HG02588 (cell line): ENCODE data around the gene CYB561D2.
A peak's percentile ranks its signal among the peaks of the same experiment; 100 is the strongest.
"Not testable (repeated sequence)": the region's sequence is repeated elsewhere in the genome, so short reads cannot be mapped to it uniquely, and the experiment has no call there.

ENCODE experiments used
- ATAC-seq: cut with Tn5 transposase; IDR thresholded peaks from one replicate; pipeline ENCODE4 v1.9.1; 2021; ENCODE audit warnings: mild to moderate bottlenecking, moderate library complexity; ENCODE audit not compliant: unreplicated experiment

Gene CYB561D2

GRCh38 chr3:50350527-50351322 is at the start of gene CYB561D2, which contains the start of gene NPRL2:
Gene CYB561D2, plus strand, starts transcription at chr3:50350862. Its CDS starts 572 bp downstream, at chr3:50351434.
Gene NPRL2, minus strand, starts transcription at chr3:50350775. Its CDS starts 123 bp downstream, at chr3:50350652.
- ATAC-seq: peak; percentile 79

GRCh38 chr3:50302095-50303012 is 48.3 kb upstream of the CYB561D2 start:
- ATAC-seq: no peak

DNA sequence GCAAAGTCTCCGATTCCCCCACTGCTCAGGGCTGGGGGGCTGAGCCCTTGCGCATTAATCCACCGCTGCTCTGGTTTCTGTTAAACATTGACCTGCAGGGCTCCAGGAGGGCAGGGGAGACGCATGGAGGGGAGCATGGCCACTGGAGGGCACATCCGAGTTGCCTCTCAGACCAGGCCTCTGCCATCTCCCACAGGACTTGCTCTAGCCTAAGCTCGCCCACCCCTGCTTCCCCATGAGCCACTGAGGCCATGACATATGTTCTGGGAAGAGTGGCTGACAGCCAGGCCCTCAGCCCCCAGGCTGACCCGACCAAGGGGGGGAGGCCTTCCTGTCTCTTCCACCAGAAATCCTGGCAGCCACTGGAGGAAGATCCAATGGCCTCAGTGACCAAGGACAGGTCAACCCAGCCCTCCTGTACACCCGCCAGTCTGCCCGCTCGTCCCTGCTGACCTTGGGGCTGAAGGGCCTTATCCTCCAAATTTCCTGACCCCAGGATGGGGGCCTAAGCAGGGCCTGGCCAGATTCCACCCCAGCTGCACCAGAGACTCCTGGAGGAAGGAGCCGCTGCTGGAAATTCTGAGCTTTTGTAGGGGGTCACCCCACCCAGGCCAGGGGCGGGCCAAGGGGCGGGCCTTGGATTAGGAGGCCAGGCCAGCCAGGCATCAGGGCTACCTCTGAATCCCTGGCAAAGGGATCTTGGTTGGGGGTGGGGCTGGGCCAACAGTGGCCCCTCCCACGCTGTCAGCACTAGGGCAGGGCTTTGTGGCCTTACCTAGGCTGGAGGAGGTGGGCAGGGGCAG is 47.4 kb upstream of the CYB561D2 start, which contains the start of gene HYAL1:
Gene HYAL1 (minus strand): TSS at position 562 of the 803 bp plus-strand sequence. CDS start 618 bp downstream, outside the sequence.
- no peak for ATAC-seq

DNA sequence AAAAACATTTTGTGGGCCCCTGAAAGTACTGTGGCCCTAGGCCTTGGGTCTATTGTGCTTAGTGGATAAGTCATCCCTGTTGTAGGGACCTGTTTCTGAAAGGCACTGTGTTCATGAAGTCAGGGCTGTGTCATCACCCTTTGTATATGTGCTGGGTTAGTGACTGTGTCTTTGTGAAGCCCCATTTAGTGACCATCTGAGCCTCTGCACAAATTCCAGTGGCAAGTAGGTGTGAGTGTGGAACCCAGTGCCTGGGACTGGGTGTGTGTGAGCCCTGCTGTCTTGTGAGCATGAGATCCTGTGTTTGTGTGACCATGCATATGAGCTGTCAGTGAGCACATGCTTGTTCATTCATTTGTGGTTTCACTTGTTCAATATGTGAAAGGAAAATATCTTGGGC is 46.1 kb upstream of the CYB561D2 start:
- ATAC-seq: no peak

- ATAC-seq: not testable (repeated sequence)
Measured at GRCh38 chr3:50312041-50312440, 38.6 kb upstream of the CYB561D2 start.

- ATAC-seq: no peak
Measured at GRCh38 chr3:50314342-50314741, 36.3 kb upstream of the CYB561D2 start.

- no peak for ATAC-seq
Measured at GRCh38 chr3:50314816-50315215, 35.8 kb upstream of the CYB561D2 start.

GRCh38 chr3:50316657-50317242 is 33.9 kb upstream of the CYB561D2 start:
- ATAC-seq: no peak

DNA sequence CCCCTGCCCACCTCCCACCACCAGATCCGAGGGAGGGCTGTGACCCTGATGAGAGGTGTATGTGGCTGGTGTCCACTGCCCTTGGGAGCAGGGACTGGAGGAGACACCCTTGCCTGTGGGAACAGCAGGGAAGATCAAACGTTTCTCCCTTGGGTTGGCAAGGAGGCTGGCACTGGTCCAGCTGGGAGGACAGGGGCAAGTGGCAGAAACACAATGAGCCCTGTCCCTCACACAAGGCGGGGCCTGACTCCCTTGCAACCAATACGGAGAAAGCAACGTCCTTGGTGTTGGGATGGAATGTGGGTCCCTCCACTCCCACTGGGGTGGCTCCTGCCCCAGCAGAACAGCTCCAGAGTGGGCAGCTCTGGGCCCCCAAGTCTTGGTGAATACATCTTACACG is 33.4 kb upstream of the CYB561D2 start:
- no peak for ATAC-seq

GRCh38 chr3:50318163-50318562 is 32.5 kb upstream of the CYB561D2 start:
- no peak for ATAC-seq

DNA sequence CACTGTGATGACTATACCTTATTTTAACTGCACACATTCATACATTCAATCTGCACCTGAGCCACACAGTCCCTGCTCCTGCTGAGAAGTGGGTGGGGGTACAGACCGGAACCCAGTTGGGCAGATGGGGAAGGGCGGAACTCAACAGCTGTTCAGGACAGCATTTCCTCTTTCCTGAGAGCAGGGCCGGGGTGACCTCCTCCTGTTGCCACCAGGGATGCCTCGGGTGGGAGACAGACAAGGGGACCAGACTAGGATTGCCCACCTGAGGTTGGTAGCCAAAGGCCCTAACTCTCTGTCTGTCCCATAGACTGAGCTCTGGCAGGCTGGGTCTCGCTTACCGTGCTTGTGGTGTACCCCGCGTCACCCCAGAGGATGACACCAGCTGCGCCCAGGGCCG is 32.0 kb upstream of the CYB561D2 start:
- ATAC-seq: no peak

- ATAC-seq: no peak
Measured at GRCh38 chr3:50319181-50319893, 31.3 kb upstream of the CYB561D2 start.

GRCh38 chr3:50319894-50320625 is 30.6 kb upstream of the CYB561D2 start:
- no peak for ATAC-seq

- peak; percentile 52 for ATAC-seq
Measured at GRCh38 chr3:50320853-50321335, 29.8 kb upstream of the CYB561D2 start.

GRCh38 chr3:50321336-50322114 is 29.1 kb upstream of the CYB561D2 start:
- peak; percentile 65 for ATAC-seq

DNA sequence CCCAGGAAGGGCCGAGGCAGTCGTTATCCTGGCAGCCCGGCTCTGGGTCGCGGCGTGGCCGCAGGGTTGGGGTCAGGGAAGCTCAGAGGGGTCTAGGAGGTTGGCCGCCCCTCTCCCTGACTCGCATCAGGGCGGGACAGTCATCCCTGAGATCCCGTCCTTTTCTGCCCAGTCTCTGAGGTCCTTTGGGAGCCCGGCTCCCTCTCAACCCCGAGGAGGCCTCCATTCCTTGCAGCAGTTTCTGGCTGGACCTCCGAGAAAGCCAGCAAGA is 28.6 kb upstream of the CYB561D2 start:
- no peak for ATAC-seq

DNA sequence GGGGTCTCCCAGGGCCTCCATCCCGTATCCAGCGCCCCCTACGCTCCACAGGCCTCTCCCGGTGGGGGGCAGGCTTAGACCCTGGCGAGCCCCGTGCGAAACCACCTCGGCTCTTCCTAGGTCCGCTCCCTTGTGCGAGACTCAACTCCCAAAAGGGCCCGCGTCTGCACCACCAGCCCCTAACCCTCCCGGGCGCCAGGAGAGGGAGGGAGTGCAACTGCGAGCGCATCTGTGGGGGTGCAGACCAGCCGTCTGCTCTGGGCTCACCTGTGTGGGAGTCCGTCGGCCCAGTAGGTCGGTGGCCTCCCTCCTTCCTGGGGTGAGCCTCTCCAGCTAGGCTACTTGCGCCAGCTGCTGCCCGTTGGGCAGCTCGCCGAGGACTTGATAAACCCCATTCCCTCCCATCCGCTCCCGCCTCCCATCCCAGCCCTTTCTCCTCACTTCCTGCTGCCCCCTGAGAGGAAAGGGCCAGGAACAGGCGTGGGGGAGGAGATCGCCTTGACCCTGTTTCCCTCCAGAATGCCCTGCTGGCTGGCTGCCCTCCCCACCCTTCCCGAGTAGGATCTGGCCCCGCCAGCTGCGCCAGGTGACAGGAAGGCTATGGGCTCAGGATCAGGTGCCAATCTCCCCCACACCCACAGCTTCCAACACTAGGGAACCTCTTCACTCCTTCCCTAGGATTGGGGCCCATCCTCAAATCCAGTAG is 28.1 kb upstream of the CYB561D2 start, which contains the start of gene HYAL2:
Gene HYAL2 (minus strand): TSS at position 360 of the 706 bp plus-strand sequence. CDS start 2,256 bp downstream, outside the sequence.
- ATAC-seq: no peak
